ENCODE results near the gene P2RY14.
A peak's percentile ranks its signal among the peaks of the same experiment; 100 is the strongest.
"Not testable (repeated sequence)": the region's sequence is repeated elsewhere in the genome, so short reads cannot be mapped to it uniquely, and the experiment has no call there.

Gene P2RY14

GRCh38 chr3:151183265-151183671 is 95.1 kb downstream of the P2RY14 start:
- no peak for DNase-seq (ENCODE audit: low spot score)

GRCh38 chr3:151182349-151183079 is 95.8 kb downstream of the P2RY14 start:
- no peak for DNase-seq (ENCODE audit: low spot score)

GRCh38 chr3:151178208-151178845 is 100.0 kb downstream of the P2RY14 start:
- DNase-seq (ENCODE audit: low spot score) = peak; percentile 15

- DNase-seq (ENCODE audit: low spot score) = no peak
Observed at GRCh38 chr3:151175952-151176351, 102.4 kb downstream of the P2RY14 start.

GRCh38 chr3:151174351-151174750 is 104.0 kb downstream of the P2RY14 start:
- no peak for DNase-seq (ENCODE audit: low spot score)

GRCh38 chr3:151171145-151171757 is 107.1 kb downstream of the P2RY14 start:
- DNase-seq (ENCODE audit: low spot score) = no peak

- DNase-seq (ENCODE audit: low spot score) = not testable (repeated sequence)
Observed at GRCh38 chr3:151169948-151170679, 108.2 kb downstream of the P2RY14 start.

- no peak for DNase-seq (ENCODE audit: low spot score)
Observed at GRCh38 chr3:151169262-151169947, 108.9 kb downstream of the P2RY14 start.

- peak; percentile 36 for DNase-seq (ENCODE audit: low spot score)
Observed at GRCh38 chr3:151168269-151169094, 109.9 kb downstream of the P2RY14 start.

- DNase-seq (ENCODE audit: low spot score) = no peak
Observed at GRCh38 chr3:151166161-151166560, 112.2 kb downstream of the P2RY14 start.

GRCh38 chr3:151165226-151165625 is 113.1 kb downstream of the P2RY14 start:
- no peak for DNase-seq (ENCODE audit: low spot score)

Measured in HuH-7.5 (cell line).